NT2/D1 (cell line): ENCODE results near the gene PCDHGB2.

Experiments
- YY1 ChIP-seq: IDR thresholded peaks from 2 replicates; pipeline ENCODE4 v1.6.1; 2011; ENCODE audit not compliant: insufficient read length, insufficient read depth
- ZNF274 ChIP-seq: IDR thresholded peaks from 2 replicates; pipeline ENCODE4 v1.6.1; 2011; ENCODE audit warnings: mild to moderate bottlenecking, low read depth, low read length

- TF ChIP-seq ZNF274 = no peak
- no peak for TF ChIP-seq YY1
These were observed 29.6 kb downstream of the PCDHGB2 start for GRCh38 chr5:141389153-141390042.
